Panc1 (cell line): ENCODE data around the gene COL4A1. TPM values are rescaled to one million over a fixed set of nuclear protein-coding genes. Genes with fewer than 3 reads are reported as not detected.

Source experiments
- ATAC-seq: fragments of 200-7000 bp; cut with Tn5 transposase; 2 replicates; pipeline ENCODE4 v1.9.1; 2020; ENCODE audit warnings: mild to moderate bottlenecking, moderate library complexity
- BruUV-seq: library from RNA; stranded (reverse); fragments of 400-500 nt; replicated peaks from 2 replicates; lab custom pipeline; 2021; lab: Mats Ljungman, UMichigan
- CTCF ChIA-PET: fragments of 300-600 bp; sonication (Branson Sonifier 250); formaldehyde crosslinking; loops from one replicate; lab custom pipeline; 2022; ENCODE audit warnings: antibody characterized with exemption; lab: Charles Lee
- POLR2A ChIA-PET: fragments of 300-600 bp; sonication (Branson Sonifier 250); formaldehyde crosslinking; loops from one replicate; lab custom pipeline; 2022; ENCODE audit warnings: antibody characterized with exemption; lab: Charles Lee
- DNase-seq: peaks from one replicate; pipeline ENCODE4 v3.0.0-alpha.2; 2010; ENCODE audit warnings: low read depth, low spot score
- H3K27ac ChIP-seq: 2 replicates; pipeline ENCODE4 v1.5.1; 2011; ENCODE audit warnings: mild to moderate bottlenecking, low read length, inconsistent platforms
- H3K27me3 ChIP-seq: fragments of 200-500 bp; sonication (Bioruptor generic); 2 replicates; pipeline ENCODE4 v1.6.0; 2014; ENCODE audit warnings: low read length, inconsistent platforms; ENCODE audit not compliant: control insufficient read depth, insufficient read depth
- H3K36me3 ChIP-seq: fragments of 200-500 bp; sonication (Bioruptor generic); 2 replicates; pipeline ENCODE4 v1.5.1; 2014; ENCODE audit warnings: inconsistent platforms, mild to moderate bottlenecking, low read length, moderate library complexity; ENCODE audit not compliant: control insufficient read depth, insufficient read depth
- H3K4me1 ChIP-seq: 2 replicates; pipeline ENCODE4 v1.5.1; 2011; ENCODE audit warnings: inconsistent platforms, mild to moderate bottlenecking, low read length, moderate library complexity; ENCODE audit not compliant: control insufficient read depth, insufficient read depth
- H3K4me3 ChIP-seq, 2 experiments: 2 replicates each; pipeline ENCODE4 v1.5.1; 2011 to 2012; ENCODE audit warnings: low read depth in 2 of 2, low read length in 2 of 2, mild to moderate bottlenecking in 2 of 2, inconsistent platforms in 1 of 2, moderate library complexity in 1 of 2
- H3K9me3 ChIP-seq: fragments of 200-500 bp; sonication (Bioruptor generic); 2 replicates; pipeline ENCODE4 v1.5.1; 2014; ENCODE audit warnings: low read depth, mild to moderate bottlenecking, inconsistent platforms, low read length, moderate library complexity; ENCODE audit not compliant: control insufficient read depth, insufficient read depth
- CTCF ChIP-seq: fragments of 450-650 bp; IDR thresholded peaks from 2 replicates; pipeline ENCODE4 v1.5.1; 2017; ENCODE audit warnings: mild to moderate bottlenecking
- POLR2AphosphoS5 ChIP-seq: IDR thresholded peaks from 2 replicates; pipeline ENCODE4 v1.6.1; 2012; ENCODE audit warnings: mild to moderate bottlenecking, low read depth, low read length, moderate library complexity
- REST ChIP-seq, 2 experiments: IDR thresholded peaks; 2 replicates each; pipeline ENCODE4 v1.6.1; 2011 to 2012; ENCODE audit warnings: low read depth in 2 of 2, control low read depth in 1 of 2, low read length in 1 of 2, mild to moderate bottlenecking in 1 of 2, moderate library complexity in 1 of 2; ENCODE audit not compliant: insufficient read depth in 1 of 2
- SIN3A ChIP-seq: IDR thresholded peaks from 2 replicates; pipeline ENCODE4 v1.6.1; 2012; ENCODE audit warnings: low read depth, mild to moderate bottlenecking, low read length, moderate library complexity, borderline replicate concordance; ENCODE audit not compliant: insufficient read depth
- TCF7L2 ChIP-seq: IDR thresholded peaks from 2 replicates; pipeline ENCODE4 v1.6.1; 2011; ENCODE audit warnings: mild to moderate bottlenecking, low read depth, low read length, inconsistent platforms
- in situ Hi-C: cut with HindIII; loops from 2 replicates; pipeline ENCODE4 v1.10.0; 2016; ENCODE audit warnings: low sequenced_read_pairs, low pct_unique_long_range_greater_than_20kb
- intact Hi-C: fragments of 100-400 bp; cut with micrococcal nuclease; formaldehyde crosslinking; loops from one replicate; pipeline ENCODE4 v1.10.0; 2022; ENCODE audit not compliant: unreplicated experiment
- total RNA-seq: library from RNA; stranded (reverse); gene quantifications from one replicate; pipeline ENCODE4 v1.2.1, GENCODE V29; 2021; ENCODE audit not compliant: unreplicated experiment

Gene COL4A1
- total RNA-seq, 1 experiment from 2014 or later = 1.1 TPM

- no peak overlapping the region for H3K27ac ChIP-seq
- H3K27me3 ChIP-seq = no peaks in the 10 kb centered on the region; the same call in 1 of the 2 replicates
- no peak overlapping the region for H3K4me3 ChIP-seq
- no peak for ATAC-seq
- no peak for DNase-seq
- ChIA-PET CTCF (interaction anchor here (0.6 kb wide), 1 partner anchor 292 kb away, joined by 6 read pairs; no protein-coding TSS in a partner anchor), POLR2A (no interaction called here)
- TF ChIP-seq REST (IDR thresholded peaks at IDR 0.05; ENCODE audit: insufficient read depth in 1 of 2, low read depth in 2 of 2, low read length in 1 of 2) = no peak
- TF ChIP-seq SIN3A = no peak
- no peak for TF ChIP-seq CTCF
- no peak for TF ChIP-seq POLR2AphosphoS5
- TF ChIP-seq TCF7L2 = no peak
- no peaks in the 10 kb centered on the region for H3K9me3 ChIP-seq
- in situ Hi-C loops (no loop called here), intact Hi-C loops (no loop called here)
- no peaks in the 10 kb centered on the region for H3K4me1 ChIP-seq
- H3K36me3 ChIP-seq = no peaks in the 10 kb centered on the region
- BruUV-seq = no TSS peak
Observed at GRCh38 chr13:110351636-110352420, 44.9 kb upstream of the COL4A1 start.

GRCh38 chr13:110350509-110350908, 43.6 kb upstream of the COL4A1 start:
- ATAC-seq (no peak), DNase-seq (no peak)
- Histone ChIP-seq H3K27me3 (no peaks in the 10 kb centered on the region; the same call in 1 of the 2 replicates), H3K36me3 (no peaks in the 10 kb centered on the region), H3K4me1 (no peaks in the 10 kb centered on the region), H3K9me3 (no peaks in the 10 kb centered on the region), H3K4me3 (no peak overlapping the region), H3K27ac (no peak overlapping the region)
- BruUV-seq = no TSS peak
- TF ChIP-seq REST (IDR thresholded peaks at IDR 0.05; ENCODE audit: insufficient read depth in 1 of 2, low read depth in 2 of 2, low read length in 1 of 2) (no peak), CTCF (no peak), TCF7L2 (no peak), POLR2AphosphoS5 (no peak), SIN3A (no peak)
- ChIA-PET POLR2A (no interaction called here), CTCF (no interaction called here)
- intact Hi-C loops = no loop called here
- in situ Hi-C loops = no loop called here
